GM18951 (cell line): ENCODE results near the gene MACROD2.
"Not testable (repeated sequence)": the region's sequence is repeated elsewhere in the genome, so short reads cannot be mapped to it uniquely, and the experiment has no call there.

Source experiments
- POLR2A ChIP-seq: IDR thresholded peaks from 4 replicates; pipeline ENCODE4 v1.6.1; 2011; ENCODE audit warnings: mild to moderate bottlenecking; ENCODE audit not compliant: insufficient read length, insufficient read depth; ENCODE audit errors: extremely low read depth
- in situ Hi-C: fragments of 300-500 bp; cut with MboI; formaldehyde crosslinking; loops from one replicate; pipeline ENCODE4 v1.12.0; 2022; ENCODE audit warnings: low sequenced_read_pairs, mixed read lengths, inconsistent platforms; ENCODE audit not compliant: unreplicated experiment

MACROD2 gene

GRCh38 chr20:15362849-15363248 is 1367.5 kb downstream of the MACROD2 start:
- TF ChIP-seq POLR2A = no peak
- in situ Hi-C loops = no loop called here

DNA sequence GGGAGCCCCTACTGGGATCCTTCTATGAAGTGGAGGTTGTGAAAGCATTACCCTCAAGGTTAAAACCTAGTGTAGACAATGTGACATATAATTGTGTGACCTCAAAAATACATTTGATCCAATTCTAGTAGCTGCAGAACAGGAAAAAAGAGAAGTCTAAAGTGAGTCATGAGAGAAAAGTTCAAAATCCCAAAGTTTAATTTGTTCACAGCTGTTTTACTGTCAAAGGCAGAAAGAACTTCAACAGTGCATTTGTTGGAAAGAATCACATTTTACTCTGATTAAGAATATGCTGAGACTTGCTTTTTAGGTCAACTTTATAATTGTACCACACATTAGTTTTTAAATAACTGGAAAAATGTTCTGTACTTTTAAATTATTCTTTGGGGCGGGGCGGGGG is 1369.5 kb downstream of the MACROD2 start:
- no peak for TF ChIP-seq POLR2A
- in situ Hi-C loops = no loop called here

DNA sequence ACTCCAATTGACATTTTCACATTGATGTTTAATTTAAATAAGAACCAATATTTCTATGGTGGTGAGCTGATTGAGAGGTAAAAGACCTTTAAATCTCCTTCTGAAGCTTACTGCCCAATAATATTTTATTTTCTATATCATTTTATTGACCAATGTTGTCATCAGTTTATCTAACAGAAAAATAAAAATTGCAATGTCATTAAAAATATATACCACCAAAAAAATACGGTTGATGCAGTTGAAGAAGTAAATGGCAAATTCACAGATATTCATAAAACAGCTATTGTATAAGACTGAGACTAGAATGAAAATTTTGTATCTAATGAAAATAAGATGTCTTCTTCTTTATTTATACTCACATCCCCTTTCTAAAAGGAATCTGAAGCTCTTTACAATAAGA is 1375.1 kb downstream of the MACROD2 start:
- no peak for TF ChIP-seq POLR2A
- in situ Hi-C loops = no loop called here

DNA sequence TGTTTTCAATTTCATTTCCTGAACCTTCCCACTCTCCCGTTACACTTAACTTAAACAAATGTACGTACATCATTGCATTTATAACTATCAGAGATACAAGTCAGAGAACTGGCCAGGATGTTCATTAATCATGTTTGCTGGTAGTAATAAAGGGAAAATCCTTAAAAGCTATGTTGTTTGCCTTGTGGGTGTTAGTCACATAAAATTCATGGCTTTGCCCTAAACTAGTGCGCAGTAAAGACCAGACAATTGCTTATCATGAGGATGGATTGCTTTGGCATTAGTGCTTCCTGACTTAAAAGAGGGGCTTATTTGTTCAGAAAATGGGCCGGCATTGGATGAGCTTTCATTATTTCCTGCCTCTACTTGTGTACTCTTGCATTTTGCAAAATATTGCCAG is 1379.4 kb downstream of the MACROD2 start:
- no peak for TF ChIP-seq POLR2A
- in situ Hi-C loops = no loop called here

DNA sequence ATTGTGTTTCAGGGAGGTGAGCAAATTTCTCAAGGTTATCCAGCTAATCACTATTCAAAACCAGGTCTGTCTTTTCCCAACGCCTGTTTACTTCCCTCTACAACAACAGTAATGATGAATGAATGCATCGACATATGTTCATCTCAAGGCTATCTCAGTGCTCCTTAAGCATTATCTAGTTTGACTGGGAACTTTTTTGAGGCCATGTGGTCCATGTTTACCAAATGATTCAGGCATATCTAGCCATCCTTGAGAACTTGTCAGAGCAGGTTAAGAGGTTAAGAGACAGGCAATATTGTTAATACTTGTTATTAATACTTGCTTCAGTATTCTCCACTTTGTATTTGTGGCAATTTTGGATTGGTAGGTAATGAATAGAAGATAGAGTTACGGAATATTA is 1380.5 kb downstream of the MACROD2 start:
- in situ Hi-C loops = no loop called here
- no peak for TF ChIP-seq POLR2A

GRCh38 chr20:15377603-15378002 is 1382.3 kb downstream of the MACROD2 start:
- in situ Hi-C loops = not testable (repeated sequence)

GRCh38 chr20:15378151-15378550 is 1382.8 kb downstream of the MACROD2 start:
- in situ Hi-C loops = no loop called here
- no peak for TF ChIP-seq POLR2A

DNA sequence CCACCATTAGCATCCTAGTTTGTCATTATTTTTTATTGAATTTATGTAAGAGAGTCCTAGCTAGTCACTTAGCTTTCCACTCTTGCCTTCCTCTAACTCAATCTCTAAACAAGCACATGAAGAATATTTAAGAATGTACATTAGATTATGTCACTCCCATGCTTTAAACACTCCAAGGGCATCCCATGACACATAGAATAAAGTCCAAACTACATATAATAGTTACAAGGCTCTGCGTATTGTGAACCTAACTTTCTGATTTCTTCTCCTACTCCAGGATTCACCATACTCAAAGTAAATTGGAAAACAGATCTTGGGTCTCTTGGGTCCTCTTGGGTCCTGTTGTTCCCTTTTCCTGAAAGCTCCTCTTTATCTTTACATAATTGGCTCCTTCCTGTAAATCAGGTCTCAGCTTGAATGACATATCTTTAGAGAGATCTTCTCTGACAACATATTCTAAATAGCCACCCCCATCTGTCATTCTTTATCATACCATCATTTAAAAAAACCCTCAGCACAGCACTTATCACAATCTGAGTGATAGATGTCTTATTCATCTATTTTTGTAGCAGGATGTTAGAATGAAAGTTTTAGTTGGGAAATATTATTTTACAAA is 1384.5 kb downstream of the MACROD2 start:
- in situ Hi-C loops = no loop called here
- TF ChIP-seq POLR2A = no peak

- TF ChIP-seq POLR2A = no peak
- in situ Hi-C loops = no loop called here
Observed at GRCh38 chr20:15380770-15381169, 1385.5 kb downstream of the MACROD2 start.

DNA sequence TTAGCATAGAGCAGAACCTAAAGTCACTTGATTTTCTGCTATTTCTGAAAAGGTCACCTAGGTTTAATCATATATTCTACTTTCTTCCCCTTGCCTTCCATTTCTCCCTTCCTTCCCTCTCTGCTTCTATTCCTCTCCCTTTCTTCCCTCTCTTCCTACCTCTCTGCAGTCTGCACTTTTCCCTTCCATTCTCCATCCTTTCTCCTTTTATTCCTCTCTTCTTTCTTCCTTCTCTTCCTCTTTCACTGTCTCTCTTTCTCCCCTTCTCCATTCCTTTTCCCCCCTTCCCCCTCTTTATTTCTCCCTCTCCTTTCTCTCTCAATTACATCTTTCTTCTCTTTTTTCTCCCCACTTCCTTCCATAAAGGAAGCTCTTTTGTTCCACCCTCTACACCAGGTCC is 1391.9 kb downstream of the MACROD2 start:
- in situ Hi-C loops = no loop called here
- TF ChIP-seq POLR2A = no peak

- no peak for TF ChIP-seq POLR2A
- in situ Hi-C loops = no loop called here
Observed at GRCh38 chr20:15395457-15395856, 1400.1 kb downstream of the MACROD2 start.

DNA sequence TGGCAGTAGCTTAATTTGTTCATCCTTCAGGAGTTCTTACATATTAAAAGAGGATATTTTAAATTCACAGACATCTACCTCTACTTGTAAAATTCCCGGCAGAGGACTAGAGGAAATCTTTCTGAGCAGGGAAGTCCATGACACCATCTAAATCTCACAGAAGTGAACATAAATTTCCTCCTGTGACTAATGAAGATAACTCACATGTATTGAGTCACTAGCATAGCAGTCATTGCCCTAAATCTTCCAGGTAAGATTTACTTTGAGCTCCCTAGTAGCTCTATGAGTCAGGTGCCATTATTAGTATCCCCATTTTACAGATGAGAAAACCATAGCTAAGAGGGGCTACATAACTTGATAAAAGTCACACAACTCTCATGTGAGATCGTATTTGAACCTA is 1400.7 kb downstream of the MACROD2 start:
- TF ChIP-seq POLR2A = no peak
- in situ Hi-C loops = no loop called here

- no peak for TF ChIP-seq POLR2A
- in situ Hi-C loops = no loop called here
Observed at GRCh38 chr20:15396900-15397299, 1401.6 kb downstream of the MACROD2 start.

DNA sequence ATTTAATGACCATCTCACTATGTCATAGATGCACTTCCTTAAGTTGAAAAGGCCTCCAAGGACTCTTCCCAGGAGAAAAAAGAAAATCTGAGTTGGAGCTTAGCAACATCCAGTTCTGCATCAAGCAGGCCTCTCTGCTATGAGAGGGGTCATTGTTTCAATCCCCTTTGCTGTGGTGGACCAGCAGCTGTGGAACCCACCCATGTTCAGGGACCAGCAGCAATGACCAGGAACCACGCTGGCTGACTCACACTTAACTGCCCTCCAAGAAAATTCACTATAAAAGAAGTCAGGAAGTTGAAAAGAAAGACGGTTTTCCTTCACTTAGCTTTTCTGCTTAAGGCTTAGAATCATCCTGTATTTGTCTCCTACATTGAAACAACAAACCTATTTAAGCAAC is 1404.5 kb downstream of the MACROD2 start:
- TF ChIP-seq POLR2A = no peak
- in situ Hi-C loops = no loop called here

DNA sequence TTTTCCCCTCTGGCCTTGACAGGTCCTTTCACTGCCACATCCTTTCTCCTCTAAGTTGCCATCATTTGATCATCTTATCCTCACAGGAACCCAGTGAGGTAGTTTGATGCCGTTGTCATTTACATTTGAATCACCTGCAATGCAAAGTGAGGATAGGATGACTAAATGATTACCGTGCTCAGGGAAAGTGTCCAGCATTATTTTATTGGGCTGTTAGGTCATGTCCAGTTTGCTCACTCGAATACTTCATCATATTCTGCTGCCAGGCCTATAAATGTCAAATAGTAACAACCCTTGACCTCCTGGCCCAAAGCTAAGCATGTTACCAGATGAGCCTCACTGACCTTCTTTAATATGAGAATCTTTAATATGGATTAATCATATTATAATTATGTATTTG is 1410.8 kb downstream of the MACROD2 start:
- TF ChIP-seq POLR2A = no peak
- in situ Hi-C loops = no loop called here
